Right ventricle myocardium inferior (tissue), 1 donor: ENCODE data around the gene SORCS2. TPM values are rescaled to one million over a fixed set of nuclear protein-coding genes. Genes with fewer than 3 reads are reported as not detected.
A peak's percentile ranks its signal among the peaks of the same experiment; 100 is the strongest.

Experiments used
- ATAC-seq: fragments of 200-7000 bp; cut with Tn5 transposase; one replicate; pipeline ENCODE4 v1.9.1; 2020; ENCODE audit warnings: mild to moderate bottlenecking, moderate library complexity
- DNase-seq: peaks from one replicate; pipeline ENCODE4 v3.0.0; 2021; ENCODE audit errors: missing footprints
- intact Hi-C: fragments of 100-400 bp; cut with DNase I; formaldehyde crosslinking; loops from one replicate; pipeline ENCODE4 v1.11.0; 2022
- total RNA-seq: library from RNA; stranded (reverse); fragmentation: NEBNext Ultra II Directional; extraction: Animal tissue kit (Norgen Biotek cat#: 25700); gene quantifications from one replicate; pipeline ENCODE4 v1.2.1, GENCODE V29; 2021
- donor health status: DM: no; HTN: yes; CAD: no; lungs with severe emphysema.

Gene SORCS2
- total RNA-seq, 1 donor from 2014 or later = 1.1 TPM

DNA sequence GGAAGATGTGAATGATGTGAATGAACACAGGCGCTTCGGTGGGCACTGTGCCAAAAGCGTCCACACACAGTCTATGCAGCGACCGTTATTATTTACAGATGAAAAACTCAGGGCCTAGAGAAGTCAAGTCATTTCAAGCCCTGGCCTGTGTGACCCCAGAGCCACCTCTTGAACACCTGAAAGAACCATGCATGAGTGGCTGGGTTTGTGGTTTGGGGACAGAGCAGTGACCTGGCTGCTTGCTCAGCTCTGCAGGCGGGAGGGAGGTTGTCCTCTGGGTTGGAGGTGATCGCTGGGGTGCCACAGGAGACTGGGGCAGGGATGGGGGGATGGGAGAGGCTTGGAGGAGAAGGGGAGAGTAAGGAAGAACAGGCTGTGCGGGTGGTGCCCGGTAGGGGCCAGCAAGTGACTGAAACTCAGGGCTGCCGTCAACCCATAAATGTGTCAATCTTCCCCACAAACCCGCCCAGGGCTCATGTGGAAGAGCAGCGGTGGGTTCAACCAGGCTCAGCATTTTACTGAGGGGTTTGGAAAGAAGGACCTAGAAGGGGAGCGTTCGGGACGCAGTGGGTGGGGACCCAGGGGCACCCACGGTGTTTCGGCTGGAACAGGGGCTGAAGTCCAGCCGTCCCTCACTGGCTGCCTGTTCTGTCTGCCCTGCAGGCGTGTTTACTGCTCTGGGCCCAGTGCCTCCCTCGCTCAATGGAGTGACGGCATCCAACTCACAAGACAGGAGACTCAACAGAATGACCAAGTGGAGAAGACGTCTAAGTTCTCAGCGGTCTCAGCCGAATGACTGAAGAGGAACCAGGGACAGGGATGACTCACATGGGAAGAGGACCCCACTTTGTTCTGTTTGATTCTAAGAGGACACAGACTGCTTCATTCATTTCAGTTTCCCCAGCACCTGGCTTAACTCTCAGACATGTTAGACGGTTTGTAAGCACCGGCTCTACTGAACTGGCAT, 579.5 kb downstream of the SORCS2 start:
- ATAC-seq (no peak), DNase-seq (no peak)
- intact Hi-C loops = loop anchor here (2.0 kb wide), 2 partner anchors 29 to 215 kb away; no protein-coding TSS in a partner anchor

GRCh38 chr4:7772711-7773385, 580.5 kb downstream of the SORCS2 start:
- intact Hi-C loops = no loop called here
- no peak for DNase-seq
- peak; percentile 48 for ATAC-seq

DNA sequence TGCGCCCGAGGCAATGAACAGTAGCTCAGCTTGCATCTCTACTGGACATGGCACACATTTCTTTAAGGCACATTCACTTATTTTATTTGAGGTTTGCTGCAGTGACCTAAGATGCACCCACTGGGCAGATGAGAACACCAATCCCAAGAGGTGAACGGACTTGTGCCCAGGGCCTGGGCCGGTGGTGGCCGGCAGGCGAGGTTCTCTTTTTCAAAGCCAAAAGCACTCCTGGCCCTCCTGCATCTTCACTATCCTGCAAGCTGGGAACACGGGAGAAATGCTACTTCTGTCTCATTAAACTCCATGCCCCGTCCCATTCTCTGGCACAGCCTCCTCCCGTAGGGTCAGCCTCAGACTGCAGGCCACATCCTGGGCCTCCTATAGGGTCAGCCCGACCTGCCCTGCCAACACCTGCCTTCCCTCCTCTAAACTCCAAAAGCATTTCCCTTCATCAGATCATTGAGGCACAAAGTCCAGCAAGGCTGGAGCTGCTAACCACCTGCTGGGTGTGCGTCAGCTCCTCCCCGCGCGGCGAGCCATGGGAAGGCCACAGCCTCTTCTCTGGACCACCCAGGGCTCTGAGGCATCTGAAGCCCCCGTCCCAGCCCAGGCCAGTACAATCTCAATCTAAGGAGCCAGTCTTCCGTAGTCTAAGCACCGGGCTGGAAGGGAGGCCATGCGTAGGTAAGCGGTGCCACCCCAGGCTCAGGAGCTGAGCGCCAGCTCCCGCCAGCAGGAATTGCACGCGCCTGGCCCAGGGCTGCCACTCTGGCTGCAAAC, 581.3 kb downstream of the SORCS2 start:
- intact Hi-C loops = no loop called here
- DNase-seq (no peak), ATAC-seq (no peak)

DNA sequence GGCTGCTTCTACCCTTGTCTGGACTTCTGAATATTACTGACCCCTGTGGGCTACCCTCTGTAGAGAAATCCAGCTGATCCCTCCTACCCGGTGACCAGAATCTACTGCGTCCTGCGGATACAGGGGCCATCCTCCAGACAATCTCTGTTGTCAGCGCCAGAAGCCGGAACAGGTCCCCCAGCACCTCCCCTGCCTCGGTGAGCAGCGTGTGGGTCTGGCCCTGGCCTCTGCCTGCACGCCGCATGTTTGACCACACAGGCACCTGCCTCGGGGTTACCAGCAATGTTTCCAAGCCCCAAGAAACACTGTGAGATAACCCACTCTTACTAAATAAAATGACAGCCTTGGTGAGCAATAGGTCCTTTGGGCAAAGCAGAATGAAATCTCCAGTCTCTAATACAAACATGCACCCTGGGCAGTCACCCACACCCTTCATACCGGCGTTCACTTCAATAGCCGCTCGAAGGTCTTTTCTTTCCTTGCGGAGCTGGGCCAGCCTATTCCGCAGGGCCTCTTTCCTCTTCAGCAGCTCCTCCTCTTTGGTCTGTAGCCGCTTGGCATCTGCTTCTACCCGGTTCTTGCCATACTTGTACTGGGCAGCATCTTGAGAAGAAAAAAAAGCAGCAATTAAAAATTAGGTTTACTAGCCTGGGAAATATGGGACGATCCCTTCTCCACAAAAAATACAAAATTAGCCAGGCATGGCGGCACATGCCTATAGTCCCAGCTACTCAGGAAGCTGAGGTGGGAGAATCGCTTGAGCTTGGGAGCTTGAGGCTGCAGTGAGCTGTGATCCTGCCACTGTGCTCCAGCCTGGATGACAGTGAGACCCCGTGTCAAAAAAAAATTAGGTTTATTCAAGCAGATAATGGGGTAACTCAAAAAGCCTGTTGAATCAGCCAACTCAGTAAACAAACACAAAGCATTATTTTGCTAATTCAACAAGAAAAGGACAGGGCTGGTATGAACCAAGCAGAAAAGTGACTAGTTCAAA, 582.3 kb downstream of the SORCS2 start:
- intact Hi-C loops = no loop called here
- ATAC-seq = no peak
- no peak for DNase-seq

DNA sequence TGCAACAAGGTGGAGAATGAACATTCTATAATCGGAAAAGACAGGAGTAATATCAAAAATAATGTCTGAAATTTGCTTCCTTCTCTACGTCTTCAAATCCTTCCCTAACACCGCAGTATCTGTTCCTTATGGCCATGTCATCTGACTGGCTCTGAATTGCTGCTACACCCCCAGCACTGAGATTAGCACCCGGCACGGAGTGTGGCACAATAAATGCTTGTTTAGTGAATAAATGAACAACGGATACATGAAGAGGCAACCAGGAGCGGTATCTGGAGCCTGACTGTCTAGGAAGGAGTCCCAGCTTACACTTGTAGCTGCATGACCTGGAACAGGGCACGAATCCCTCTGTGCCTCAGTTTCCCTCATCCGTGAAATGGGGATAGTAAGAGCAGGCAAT, 583.1 kb downstream of the SORCS2 start:
- ATAC-seq (no peak), DNase-seq (no peak)
- intact Hi-C loops = no loop called here

GRCh38 chr4:7777017-7777710, 584.8 kb downstream of the SORCS2 start:
- intact Hi-C loops = no loop called here
- ATAC-seq = no peak
- no peak for DNase-seq

- intact Hi-C loops = no loop called here
- DNase-seq = no peak
- no peak for ATAC-seq
Observed at GRCh38 chr4:7777871-7778509, 585.7 kb downstream of the SORCS2 start.

DNA sequence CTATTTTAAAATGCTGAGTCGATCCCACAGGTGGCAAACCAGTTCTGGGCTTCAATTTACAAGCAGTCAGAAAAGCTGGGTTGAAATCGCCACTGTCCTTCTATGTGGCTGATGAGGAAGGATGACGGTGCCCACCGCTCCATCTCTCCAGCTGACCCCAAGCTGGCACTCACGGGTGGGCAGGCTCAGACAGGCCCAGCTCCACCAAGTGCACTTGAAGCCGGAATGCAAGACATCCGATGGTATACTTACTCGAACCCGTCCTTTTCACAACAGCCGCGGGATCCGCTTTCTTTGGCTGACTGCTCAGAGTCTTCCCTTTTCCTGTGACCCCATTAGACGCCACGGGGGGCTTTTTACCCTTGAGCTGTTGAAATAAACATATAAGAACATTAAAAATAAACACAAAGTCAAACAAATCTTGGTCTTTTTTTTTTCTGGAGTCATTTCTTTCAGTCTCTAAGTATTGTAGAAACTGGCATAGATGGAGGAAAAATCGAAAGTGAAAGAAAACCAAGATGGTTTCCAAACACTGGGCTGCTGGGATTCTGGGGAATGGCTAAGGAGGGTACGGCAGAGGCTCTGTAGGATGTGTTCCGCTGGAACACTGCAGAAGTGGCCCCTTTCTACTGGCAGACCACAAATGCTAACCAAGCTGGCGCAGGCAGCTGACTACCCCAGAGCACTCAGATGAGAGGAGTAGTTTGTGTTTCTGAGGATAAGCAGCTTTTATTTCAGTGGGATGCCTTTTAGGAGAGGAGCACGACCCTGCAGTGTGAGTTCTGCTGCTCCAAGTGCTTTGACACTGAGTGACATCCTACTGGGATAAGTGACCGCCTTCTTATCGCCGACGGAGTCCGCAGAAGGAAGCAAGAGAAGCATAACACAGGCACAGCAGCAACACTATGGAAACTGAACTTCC, 586.4 kb downstream of the SORCS2 start:
- DNase-seq = no peak
- ATAC-seq = no peak
- intact Hi-C loops = no loop called here

- ATAC-seq (no peak), DNase-seq (no peak)
- intact Hi-C loops = no loop called here
Observed at GRCh38 chr4:7779432-7779768, 587.1 kb downstream of the SORCS2 start.

- intact Hi-C loops = no loop called here
- ATAC-seq (no peak), DNase-seq (no peak)
Observed at GRCh38 chr4:7780751-7781348, 588.5 kb downstream of the SORCS2 start.

DNA sequence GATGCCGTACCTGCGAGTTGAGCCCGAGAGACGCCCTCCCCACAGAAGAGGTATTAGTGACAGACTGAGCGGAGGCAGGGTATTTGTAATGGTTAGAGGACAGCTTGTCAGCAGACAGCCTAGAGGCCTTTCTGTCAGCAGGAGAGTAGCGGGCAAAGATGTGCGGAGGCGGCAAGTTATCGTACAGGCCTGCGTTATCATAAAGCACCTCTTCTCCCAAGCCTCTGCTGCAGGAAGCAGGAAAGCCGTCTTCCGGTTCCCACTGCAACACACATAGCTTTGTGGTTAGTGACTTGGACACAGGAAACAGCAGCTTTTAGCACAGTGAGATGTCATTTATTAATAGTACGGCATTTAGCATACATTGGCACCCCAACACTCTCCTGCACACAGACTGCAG, 589.0 kb downstream of the SORCS2 start:
- no peak for DNase-seq
- intact Hi-C loops = no loop called here
- ATAC-seq = peak; percentile 58

DNA sequence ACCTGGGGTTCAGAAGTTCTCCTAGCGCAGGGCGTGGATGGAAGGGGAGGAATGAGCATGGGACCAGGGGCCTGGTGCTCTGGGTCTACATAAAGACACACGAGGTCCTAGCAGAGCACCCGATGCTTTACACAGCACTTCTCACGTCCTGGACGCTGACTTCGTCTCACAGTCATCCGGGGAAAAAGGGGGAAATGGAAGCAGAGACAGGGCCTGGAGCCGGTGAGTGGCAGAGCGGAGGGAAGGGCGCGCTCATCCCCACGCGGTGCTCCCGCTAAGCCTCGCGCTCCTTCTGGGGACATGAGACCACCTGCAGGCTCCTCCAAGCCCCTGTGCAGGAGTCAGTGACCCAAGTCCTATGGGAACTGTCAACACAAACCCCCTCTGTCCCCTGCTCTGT, 589.7 kb downstream of the SORCS2 start:
- DNase-seq (no peak), ATAC-seq (peak; percentile 22)
- intact Hi-C loops = no loop called here

DNA sequence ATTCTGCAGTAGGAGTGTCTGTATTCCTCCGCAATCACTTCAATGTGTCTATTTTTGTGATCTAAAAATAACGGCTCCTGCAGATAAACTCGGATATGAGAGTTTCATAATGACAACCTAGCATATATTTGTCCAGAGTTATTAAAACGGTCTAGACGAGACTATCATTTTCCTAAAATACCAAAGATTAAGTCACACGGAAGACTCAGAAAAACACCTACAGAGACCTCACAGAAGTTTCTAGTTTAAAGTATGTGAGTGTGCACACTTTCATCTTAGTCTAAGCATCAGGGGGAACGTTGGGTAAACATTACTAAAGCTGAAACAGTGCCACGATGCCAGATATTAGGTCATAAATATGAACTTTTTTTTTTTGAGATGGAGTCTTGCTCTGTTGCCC, 590.4 kb downstream of the SORCS2 start:
- DNase-seq = no peak
- intact Hi-C loops = no loop called here
- ATAC-seq = no peak

- intact Hi-C loops = no loop called here
- no peak for ATAC-seq
- DNase-seq = no peak
Observed at GRCh38 chr4:7783541-7783940, 591.2 kb downstream of the SORCS2 start.

DNA sequence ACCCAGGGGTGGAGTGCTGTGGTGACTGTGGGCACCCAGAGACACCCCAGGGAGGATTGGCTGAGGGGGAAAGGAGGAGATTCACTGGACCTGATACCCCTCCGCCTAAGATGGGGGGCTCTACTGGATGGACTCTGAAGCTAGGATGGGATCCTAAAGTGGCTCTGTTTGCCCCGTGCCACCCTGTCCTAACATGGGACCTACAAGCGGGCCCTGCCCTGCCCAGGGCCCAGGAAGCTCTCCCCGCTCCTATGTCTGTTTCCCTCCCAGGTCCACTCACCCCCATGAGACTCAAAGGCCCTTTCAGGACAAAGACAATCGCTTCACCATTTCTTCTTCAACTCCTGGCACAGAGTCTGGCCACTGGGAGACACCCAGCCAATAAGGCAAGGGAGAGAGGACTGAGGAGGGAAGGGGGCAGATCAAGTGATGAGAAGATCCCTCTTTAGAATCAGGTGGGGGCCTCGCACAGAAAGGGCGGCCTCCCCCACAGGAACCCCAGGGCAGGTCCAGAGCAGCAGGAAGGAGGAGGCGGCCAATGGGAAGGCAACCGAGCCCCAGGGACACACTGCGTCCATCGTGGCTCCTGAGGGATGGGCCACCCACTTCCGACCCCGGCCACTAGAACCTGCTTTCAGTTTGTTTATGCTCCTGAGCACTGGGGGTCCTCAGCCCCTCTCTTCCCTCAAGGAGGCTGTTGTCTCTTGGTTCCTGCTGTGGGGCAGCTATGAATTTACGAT, 592.0 kb downstream of the SORCS2 start:
- no peak for ATAC-seq
- intact Hi-C loops = no loop called here
- no peak for DNase-seq
